GM23248 (cell line): ENCODE data around the gene IL31. TPM values are rescaled to one million over a fixed set of nuclear protein-coding genes. Genes with fewer than 3 reads are reported as not detected.

ENCODE experiments used
- DNase-seq: peaks from one replicate; pipeline ENCODE4 v3.0.0-alpha.2; 2015
- H2AFZ ChIP-seq: fragments of 200-600 bp; sonication (generic); 2 replicates; pipeline ENCODE4 v1.6.1; 2016; ENCODE audit warnings: antibody characterized with exemption
- H3F3A ChIP-seq: fragments of 200-600 bp; sonication (generic); 2 replicates; pipeline ENCODE4 v1.6.1; 2016; ENCODE audit warnings: mild to moderate bottlenecking, antibody characterized with exemption, mixed run types; ENCODE audit not compliant: insufficient read depth
- H3K27ac ChIP-seq: fragments of 200-600 bp; sonication (generic); 2 replicates; pipeline ENCODE4 v1.5.1; 2016; ENCODE audit warnings: mild to moderate bottlenecking
- H3K27me3 ChIP-seq: fragments of 200-600 bp; sonication (generic); replicated peaks from 2 replicates; pipeline ENCODE4 v1.6.1; 2016; ENCODE audit warnings: mild to moderate bottlenecking; ENCODE audit not compliant: insufficient read depth
- H3K36me3 ChIP-seq: fragments of 200-600 bp; sonication (generic); 2 replicates; pipeline ENCODE4 v1.6.1; 2016; ENCODE audit warnings: low read depth, mild to moderate bottlenecking
- H3K4me1 ChIP-seq: fragments of 200-600 bp; sonication (generic); 2 replicates; pipeline ENCODE4 v1.6.1; 2016; ENCODE audit warnings: mild to moderate bottlenecking; ENCODE audit not compliant: insufficient read depth
- H3K4me2 ChIP-seq: fragments of 200-600 bp; sonication (generic); one replicate; pipeline ENCODE4 v1.6.1; 2016; ENCODE audit warnings: mild to moderate bottlenecking; ENCODE audit not compliant: unreplicated experiment
- H3K4me3 ChIP-seq: fragments of 200-600 bp; sonication (generic); 2 replicates; pipeline ENCODE4 v1.5.1; 2016; ENCODE audit warnings: mild to moderate bottlenecking
- H3K79me2 ChIP-seq: fragments of 200-600 bp; sonication (generic); 2 replicates; pipeline ENCODE4 v1.6.1; 2016; ENCODE audit warnings: mild to moderate bottlenecking; ENCODE audit not compliant: insufficient read depth
- H3K9ac ChIP-seq: fragments of 200-600 bp; sonication (generic); 2 replicates; pipeline ENCODE4 v1.6.1; 2016; ENCODE audit warnings: mild to moderate bottlenecking
- H3K9me2 ChIP-seq: fragments of 200-600 bp; sonication (generic); 2 replicates; pipeline ENCODE4 v1.6.1; 2016; ENCODE audit warnings: mixed run types, mild to moderate bottlenecking, moderate library complexity; ENCODE audit not compliant: insufficient read depth
- H3K9me3 ChIP-seq: fragments of 200-600 bp; sonication (generic); one replicate; pipeline ENCODE4 v1.6.1; 2017; ENCODE audit warnings: low read depth
- H4K20me1 ChIP-seq: fragments of 200-600 bp; sonication (generic); 2 replicates; pipeline ENCODE4 v1.6.0; 2016; ENCODE audit not compliant: insufficient read depth
- EZH2 ChIP-seq: fragments of 200-600 bp; sonication (generic); IDR thresholded peaks from 2 replicates; pipeline ENCODE4 v1.6.1; 2018; ENCODE audit warnings: antibody characterized with exemption, mild to moderate bottlenecking; ENCODE audit not compliant: insufficient read depth, poor library complexity, severe bottlenecking
- EZH2phosphoT487 ChIP-seq: fragments of 200-600 bp; sonication (generic); IDR thresholded peaks from 2 replicates; pipeline ENCODE4 v1.6.1; 2018; ENCODE audit warnings: antibody characterized with exemption, moderate library complexity, mild to moderate bottlenecking, low read depth; ENCODE audit not compliant: insufficient read depth
- WGBS, 2 experiments: methylation state at CpG; one replicate each; pipeline ENCODE4 v1.1.6; 2015 to 2017; ENCODE audit warnings: low lambda C conversion rate in 2 of 2, low coverage in 1 of 2; ENCODE audit errors: missing lambda C conversion rate in 2 of 2; 5-methylcytosine and 5-hydroxymethylcytosine counted together
- in situ Hi-C: fragments of 300-500 bp; cut with MboI; formaldehyde crosslinking; loops from 2 replicates; pipeline ENCODE4 v1.15.0; 2020
- polyA plus RNA-seq: library from polyadenylated mRNA; unstranded; fragments of >200 nt; fragmentation: Nextera tagmentation; extraction: Ambion mirVana; gene quantifications from 2 replicates; pipeline ENCODE4 v1.2.1, GENCODE V29; 2016
- total RNA-seq: library from RNA; depleted of rRNA; stranded (reverse); fragments of >200 nt; shearing (Covaris generic); gene quantifications from 2 replicates; pipeline ENCODE4 v1.2.3, GENCODE V29; 2014

IL31 gene
- total and polyA plus RNA-seq, 2 experiments from 2014 or later, result not detected

GRCh38 chr12:122135437-122136031, 38.5 kb downstream of the IL31 start:
- DNase-seq, result no peak

GRCh38 chr12:122133192-122133950, 40.6 kb downstream of the IL31 start:
- no peaks in the 10 kb centered on the region for H3K4me1 ChIP-seq
- H3K27me3 ChIP-seq, result no peaks in the 10 kb centered on the region
- in situ Hi-C loops, result no loop called here
- no peak for TF ChIP-seq EZH2phosphoT487
- TF ChIP-seq EZH2, result no peak
- no peak overlapping the region for H3K9ac ChIP-seq
- H4K20me1 ChIP-seq, result no peaks in the 10 kb centered on the region
- H3K4me2 ChIP-seq, result no peak overlapping the region
- no peaks in the 10 kb centered on the region for H3K9me2 ChIP-seq
- no peak overlapping the region for H3K27ac ChIP-seq
- 88 to 99% methylated on average over 9 to 28 of the region's 28 CpGs for WGBS, 2 experiments
- no peak overlapping the region for H3K4me3 ChIP-seq
- peaks cover 7% of the 10 kb centered on the region; the same call in 1 of the 2 replicates for H3K36me3 ChIP-seq
- no peaks in the 10 kb centered on the region for H3K79me2 ChIP-seq
- H3K9me3 ChIP-seq, result no peaks in the 10 kb centered on the region
- no peak for DNase-seq
- H3F3A ChIP-seq, result no peaks in the 10 kb centered on the region
- no peak overlapping the region for H2AFZ ChIP-seq

More at GRCh38 chr12:122135437-122136031, 38.5 kb downstream of the IL31 start:
- no peaks in the 10 kb centered on the region for H3K4me1 ChIP-seq
- 94 to 98% methylated on average over 17 to 18 of the region's 18 CpGs for WGBS, 2 experiments
- no peaks in the 10 kb centered on the region for H3K27me3 ChIP-seq
- H3K9me2 ChIP-seq, result no peaks in the 10 kb centered on the region
- H3K9me3 ChIP-seq, result no peaks in the 10 kb centered on the region
- no peak overlapping the region for H3K4me2 ChIP-seq
- TF ChIP-seq EZH2, result no peak
- TF ChIP-seq EZH2phosphoT487, result no peak
- no peak overlapping the region for H3K27ac ChIP-seq
- H3K4me3 ChIP-seq, result no peak overlapping the region
- no peaks in the 10 kb centered on the region for H4K20me1 ChIP-seq
- no peak overlapping the region for H2AFZ ChIP-seq
- in situ Hi-C loops, result no loop called here
- peaks cover 7% of the 10 kb centered on the region; the same call in 1 of the 2 replicates for H3K36me3 ChIP-seq
- no peaks in the 10 kb centered on the region for H3F3A ChIP-seq
- no peak overlapping the region for H3K9ac ChIP-seq
- H3K79me2 ChIP-seq, result no peaks in the 10 kb centered on the region

GRCh38 chr12:122130150-122130549, 43.9 kb downstream of the IL31 start:
- Histone ChIP-seq H3K9me2 (no peaks in the 10 kb centered on the region), H3K9me3 (no peaks in the 10 kb centered on the region), H3K4me1 (no peaks in the 10 kb centered on the region), H3K27ac (no peak overlapping the region), H2AFZ (no peak overlapping the region), H3K4me3 (no peak overlapping the region), H4K20me1 (no peaks in the 10 kb centered on the region), H3K9ac (no peak overlapping the region), H3K79me2 (peaks cover 17% of the 10 kb centered on the region), H3K36me3 (peaks cover 7% of the 10 kb centered on the region; the same call in 1 of the 2 replicates), H3F3A (no peaks in the 10 kb centered on the region), H3K27me3 (no peaks in the 10 kb centered on the region), H3K4me2 (no peak overlapping the region)
- TF ChIP-seq EZH2 (no peak), EZH2phosphoT487 (no peak)
- peak; percentile 38 for DNase-seq
- WGBS, 2 experiments, result 75 to 76% methylated on average over 17 of the region's 17 CpGs
- in situ Hi-C loops, result no loop called here

GRCh38 chr12:122129131-122129530, 44.9 kb downstream of the IL31 start:
- whole genome bisulfite sequencing, 2 experiments, result 98% methylated on average over 13 of the region's 13 CpGs
- H3K27me3 ChIP-seq, result no peaks in the 10 kb centered on the region
- no peak for DNase-seq
- no peak overlapping the region for H3K27ac ChIP-seq
- TF ChIP-seq EZH2phosphoT487 (no peak), EZH2 (no peak)
- H3K9ac ChIP-seq, result no peak overlapping the region
- peaks cover 4% of the 10 kb centered on the region; the same call in 1 of the 2 replicates for H3K4me1 ChIP-seq
- in situ Hi-C loops, result no loop called here
- no peak overlapping the region for H3K4me2 ChIP-seq
- no peak overlapping the region for H3K4me3 ChIP-seq
- H3K9me3 ChIP-seq, result no peaks in the 10 kb centered on the region
- peaks cover 7% of the 10 kb centered on the region; the same call in 1 of the 2 replicates for H3K36me3 ChIP-seq
- H3F3A ChIP-seq, result no peaks in the 10 kb centered on the region
- H2AFZ ChIP-seq, result no peak overlapping the region
- H4K20me1 ChIP-seq, result no peaks in the 10 kb centered on the region
- H3K79me2 ChIP-seq, result peaks cover 26% of the 10 kb centered on the region
- no peaks in the 10 kb centered on the region for H3K9me2 ChIP-seq
